Panc1 (cell line): ENCODE measurements around the gene POLR2A.

Source experiments
- CTCF ChIP-seq: fragments of 450-650 bp; IDR thresholded peaks from 2 replicates; pipeline ENCODE4 v1.5.1; 2017; ENCODE audit warnings: mild to moderate bottlenecking
- POLR2AphosphoS5 ChIP-seq: IDR thresholded peaks from 2 replicates; pipeline ENCODE4 v1.6.1; 2012; ENCODE audit warnings: mild to moderate bottlenecking, low read depth, low read length, moderate library complexity
- REST ChIP-seq, 2 experiments: IDR thresholded peaks; 2 replicates each; pipeline ENCODE4 v1.6.1; 2011 to 2012; ENCODE audit warnings: low read depth in 2 of 2, control low read depth in 1 of 2, low read length in 1 of 2, mild to moderate bottlenecking in 1 of 2, moderate library complexity in 1 of 2; ENCODE audit not compliant: insufficient read depth in 1 of 2
- SIN3A ChIP-seq: IDR thresholded peaks from 2 replicates; pipeline ENCODE4 v1.6.1; 2012; ENCODE audit warnings: low read depth, mild to moderate bottlenecking, low read length, moderate library complexity, borderline replicate concordance; ENCODE audit not compliant: insufficient read depth
- TCF7L2 ChIP-seq: IDR thresholded peaks from 2 replicates; pipeline ENCODE4 v1.6.1; 2011; ENCODE audit warnings: mild to moderate bottlenecking, low read depth, low read length, inconsistent platforms

- TF ChIP-seq CTCF, result no peak
- TF ChIP-seq POLR2AphosphoS5, result no peak
- no peak for TF ChIP-seq REST (IDR thresholded peaks at IDR 0.05; ENCODE audit: insufficient read depth in 1 of 2, low read depth in 2 of 2, low read length in 1 of 2)
- no peak for TF ChIP-seq SIN3A
- no peak for TF ChIP-seq TCF7L2
Measured at GRCh38 chr17:7463372-7463846, 20.8 kb upstream of the POLR2A start.
